ENCODE results near the gene HM13.
"Not testable (repeated sequence)": the region's sequence is repeated elsewhere in the genome, so short reads cannot be mapped to it uniquely, and the experiment has no call there.

Gene HM13

DNA sequence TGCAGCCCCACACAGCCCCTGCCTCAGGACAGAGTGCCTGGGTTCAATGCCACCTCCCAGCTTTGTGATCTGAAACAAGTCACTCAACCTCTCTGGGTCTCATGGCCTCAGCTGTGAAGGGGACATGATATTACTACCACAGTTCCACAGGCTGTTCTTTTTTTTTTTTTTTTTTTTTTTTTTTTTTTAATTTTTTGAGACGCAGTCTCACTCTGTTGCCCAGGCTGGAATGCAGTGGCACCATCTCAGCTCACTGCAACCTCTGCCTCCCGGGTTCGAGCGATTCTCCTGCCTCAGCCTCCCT lies 82.1 kb downstream of the HM13 start:
- in situ Hi-C loops (cut with HindIII; ENCODE audit: low pct_ligation_motif_present, low pct_unique_long_range_greater_than_20kb, low sequenced_read_pairs); DNase-seq: not testable (repeated sequence)

DNA sequence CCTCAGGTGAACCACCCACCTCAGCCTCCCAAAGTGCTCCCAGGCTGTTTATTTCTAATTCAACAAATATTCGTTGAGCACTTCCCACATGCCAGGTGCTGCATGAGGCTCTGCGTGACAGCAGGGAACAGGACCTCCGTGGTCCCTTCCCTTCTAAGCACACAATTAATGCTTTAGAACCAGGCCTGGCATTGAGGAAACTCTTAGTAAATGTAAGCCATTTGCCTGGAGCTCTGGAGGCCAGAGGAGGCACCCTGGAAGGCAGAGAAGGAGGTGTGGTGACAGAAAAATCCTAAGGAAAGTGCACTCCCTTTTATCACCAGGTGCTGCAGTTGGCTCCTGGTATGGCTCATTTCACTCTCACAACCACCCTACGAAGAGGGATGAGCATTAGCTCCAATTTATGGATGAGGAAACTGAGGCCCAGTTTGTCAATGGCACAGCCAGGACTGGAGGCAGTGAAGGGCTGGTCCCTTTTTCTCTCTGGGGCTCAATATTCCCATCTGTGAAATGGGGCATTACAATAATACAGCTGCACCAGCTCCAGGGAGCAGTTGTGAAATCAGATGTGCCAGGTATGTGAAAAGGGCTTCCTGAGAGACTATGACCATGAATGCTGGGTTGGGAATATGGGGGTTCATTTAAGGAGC lies 82.7 kb downstream of the HM13 start:
- in situ Hi-C loops (cut with HindIII; ENCODE audit: low pct_ligation_motif_present, low pct_unique_long_range_greater_than_20kb, low sequenced_read_pairs), result no loop called here

DNA sequence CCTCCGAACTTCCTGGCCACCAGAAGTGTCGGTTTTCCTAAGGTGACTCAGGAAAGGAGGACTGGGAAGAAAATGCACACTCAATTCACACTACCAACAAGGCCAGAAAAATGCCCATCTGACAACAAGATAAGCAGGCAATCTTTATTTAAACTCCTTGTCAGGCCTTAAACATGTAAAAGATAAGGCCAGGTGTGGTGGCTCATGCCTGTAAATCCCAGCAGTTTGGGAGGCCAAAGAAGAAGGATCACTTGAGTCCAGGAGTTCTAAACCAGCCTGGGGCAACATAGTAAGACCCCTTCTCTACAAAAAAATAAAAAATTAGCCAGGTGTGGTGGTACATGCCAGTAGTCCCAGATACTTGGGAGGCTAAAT lies 83.2 kb downstream of the HM13 start:
- no peak for DNase-seq
- in situ Hi-C loops (cut with HindIII; ENCODE audit: low pct_ligation_motif_present, low pct_unique_long_range_greater_than_20kb, low sequenced_read_pairs), result no loop called here

More for the DNA sequence above, 82.7 kb downstream of the HM13 start:
- DNase-seq, result no peak

DNA sequence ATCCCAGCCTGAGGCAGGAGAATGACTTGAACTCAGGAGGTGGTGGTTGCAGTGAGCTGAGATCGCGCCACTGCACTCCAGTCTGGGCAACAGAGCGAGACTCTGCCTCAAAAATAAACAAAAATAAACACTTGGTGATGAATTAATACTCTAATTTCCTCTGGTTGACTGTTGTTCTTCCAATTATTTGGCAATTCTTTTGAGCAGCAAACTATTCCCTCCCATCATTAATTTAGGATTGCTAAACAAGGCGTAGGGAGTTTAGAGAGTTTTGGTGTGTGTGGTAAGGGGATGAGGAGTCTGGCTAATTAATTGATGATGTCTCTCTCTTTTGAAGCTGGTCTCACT lies 88.2 kb downstream of the HM13 start:
- no peak for DNase-seq
- in situ Hi-C loops (cut with HindIII; ENCODE audit: low pct_ligation_motif_present, low pct_unique_long_range_greater_than_20kb, low sequenced_read_pairs), result no loop called here

DNA sequence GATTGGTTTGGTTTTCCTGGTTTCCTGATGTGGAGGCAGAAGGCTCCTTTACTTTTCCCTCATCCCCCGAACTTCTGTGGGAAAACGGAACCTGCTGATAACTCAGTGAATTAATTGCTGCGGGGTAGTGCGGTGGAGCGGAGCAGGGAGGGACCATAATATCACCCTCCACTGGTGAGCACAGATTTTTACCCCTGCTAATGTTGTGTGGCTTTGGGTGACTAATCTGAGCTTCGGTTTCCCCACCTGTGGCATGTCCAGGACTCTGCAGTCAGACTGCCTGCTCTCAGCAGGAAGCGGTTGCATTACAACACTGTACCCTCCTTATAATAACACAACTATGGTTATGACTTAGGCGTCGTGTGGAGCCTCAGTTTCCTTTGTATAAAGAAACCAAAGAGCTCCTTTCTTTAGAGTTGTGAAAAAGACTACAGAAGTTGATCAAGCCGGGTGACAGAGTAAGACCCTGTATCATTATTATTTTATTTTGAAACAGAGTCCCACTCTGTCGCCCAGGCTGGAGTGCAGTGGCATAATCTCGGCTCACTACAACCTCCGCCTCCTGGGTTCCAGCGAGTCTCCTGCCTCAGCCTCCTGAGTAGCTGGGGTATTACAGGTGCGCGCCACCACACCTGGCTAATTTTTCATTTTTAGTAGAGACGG lies 88.7 kb downstream of the HM13 start:
- DNase-seq, result no peak
- in situ Hi-C loops (cut with HindIII; ENCODE audit: low pct_ligation_motif_present, low pct_unique_long_range_greater_than_20kb, low sequenced_read_pairs), result no loop called here

DNA sequence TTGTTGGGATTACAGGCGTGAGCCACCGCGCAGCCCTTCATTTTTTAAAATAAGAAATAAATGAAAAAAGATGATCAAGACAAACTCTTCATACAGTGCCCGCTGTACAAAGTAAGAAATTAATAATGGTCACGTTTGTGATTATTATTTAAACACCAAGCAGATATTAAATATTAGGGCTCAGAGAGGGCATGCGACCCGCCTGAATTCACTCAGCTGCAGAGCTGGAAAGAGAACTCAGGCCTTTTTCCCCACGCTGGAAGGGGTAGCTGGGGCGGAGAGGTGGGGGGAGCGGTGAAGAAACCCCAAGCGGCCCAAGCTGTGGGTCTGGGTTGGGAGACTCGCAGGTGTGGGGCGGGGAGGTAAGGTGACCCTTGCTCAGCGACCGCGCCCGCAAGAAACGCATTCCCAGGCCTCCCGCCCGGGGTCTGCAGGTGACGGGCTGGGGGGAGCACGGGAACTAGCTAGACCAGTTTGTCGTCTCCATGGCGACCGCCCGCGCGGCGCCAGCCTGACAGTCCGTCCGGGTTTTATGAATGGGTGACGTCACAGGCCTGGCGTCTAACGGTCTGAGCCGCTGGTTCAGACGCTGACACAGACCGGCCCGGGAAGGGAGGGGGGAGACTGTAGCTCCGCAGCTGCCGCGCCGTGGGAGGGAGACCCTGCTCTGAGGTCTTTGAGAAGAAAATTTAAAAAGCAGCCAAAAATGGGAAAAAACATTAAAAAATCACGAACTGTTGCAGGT lies 89.8 kb downstream of the HM13 start:
- peak; percentile 85 for DNase-seq
- in situ Hi-C loops (cut with HindIII; ENCODE audit: low pct_ligation_motif_present, low pct_unique_long_range_greater_than_20kb, low sequenced_read_pairs), result no loop called here

DNA sequence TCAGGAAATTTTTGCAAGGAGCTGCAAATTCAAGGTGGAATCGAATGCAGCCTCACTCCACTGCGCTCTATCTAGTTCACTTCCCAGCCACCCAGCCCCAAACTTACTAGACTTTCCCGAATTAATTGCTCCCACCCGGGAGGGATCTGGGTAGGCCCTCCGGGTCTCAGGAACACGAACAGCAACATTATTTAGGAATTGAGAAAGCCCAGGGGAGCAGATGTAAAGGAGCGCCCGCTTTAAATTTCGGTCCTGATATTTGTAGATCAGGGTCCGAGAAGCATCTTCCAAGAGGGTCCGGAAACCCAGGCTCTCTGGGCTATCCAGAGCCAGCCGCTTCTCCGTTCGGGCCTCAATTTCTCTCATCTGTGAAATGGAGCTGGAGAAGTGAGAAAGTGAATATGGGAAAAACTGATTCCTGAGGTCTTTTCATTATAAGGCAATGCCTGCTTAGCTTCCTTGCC lies 90.4 kb downstream of the HM13 start:
- no peak for DNase-seq
- in situ Hi-C loops (cut with HindIII; ENCODE audit: low pct_ligation_motif_present, low pct_unique_long_range_greater_than_20kb, low sequenced_read_pairs), result no loop called here

DNA sequence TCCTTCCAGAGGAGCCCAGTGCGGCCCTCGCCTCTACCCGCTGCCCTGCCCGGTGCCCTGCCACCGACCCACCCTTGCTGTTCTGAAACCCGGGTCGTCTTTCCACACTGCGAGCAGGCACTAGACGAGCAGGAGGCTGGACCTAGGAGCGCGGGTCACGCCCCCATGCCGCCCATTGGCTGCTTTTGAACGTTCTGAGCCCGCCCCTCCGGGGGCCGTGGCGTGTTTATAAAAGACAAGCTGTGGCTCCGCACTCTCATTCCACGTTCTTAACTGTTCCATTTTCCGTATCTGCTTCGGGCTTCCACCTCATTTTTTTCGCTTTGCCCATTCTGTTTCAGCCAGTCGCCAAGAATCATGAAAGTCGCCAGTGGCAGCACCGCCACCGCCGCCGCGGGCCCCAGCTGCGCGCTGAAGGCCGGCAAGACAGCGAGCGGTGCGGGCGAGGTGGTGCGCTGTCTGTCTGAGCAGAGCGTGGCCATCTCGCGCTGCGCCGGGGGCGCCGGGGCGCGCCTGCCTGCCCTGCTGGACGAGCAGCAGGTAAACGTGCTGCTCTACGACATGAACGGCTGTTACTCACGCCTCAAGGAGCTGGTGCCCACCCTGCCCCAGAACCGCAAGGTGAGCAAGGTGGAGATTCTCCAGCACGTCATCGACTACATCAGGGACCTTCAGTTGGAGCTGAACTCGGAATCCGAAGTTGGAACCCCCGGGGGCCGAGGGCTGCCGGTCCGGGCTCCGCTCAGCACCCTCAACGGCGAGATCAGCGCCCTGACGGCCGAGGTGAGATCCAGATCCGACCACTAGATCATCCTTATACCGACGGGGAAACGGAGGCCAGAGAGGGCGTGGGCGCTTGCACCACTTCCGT lies 91.0 kb downstream of the HM13 start, which contains the start of gene ID1:
Gene ID1, plus strand, starts transcription at position 259 of the 871 bp plus-strand sequence. Its CDS starts 99 bp downstream, at position 358.
- peak; percentile 92 for DNase-seq
- in situ Hi-C loops (cut with HindIII; ENCODE audit: low pct_ligation_motif_present, low pct_unique_long_range_greater_than_20kb, low sequenced_read_pairs), result no loop called here

DNA sequence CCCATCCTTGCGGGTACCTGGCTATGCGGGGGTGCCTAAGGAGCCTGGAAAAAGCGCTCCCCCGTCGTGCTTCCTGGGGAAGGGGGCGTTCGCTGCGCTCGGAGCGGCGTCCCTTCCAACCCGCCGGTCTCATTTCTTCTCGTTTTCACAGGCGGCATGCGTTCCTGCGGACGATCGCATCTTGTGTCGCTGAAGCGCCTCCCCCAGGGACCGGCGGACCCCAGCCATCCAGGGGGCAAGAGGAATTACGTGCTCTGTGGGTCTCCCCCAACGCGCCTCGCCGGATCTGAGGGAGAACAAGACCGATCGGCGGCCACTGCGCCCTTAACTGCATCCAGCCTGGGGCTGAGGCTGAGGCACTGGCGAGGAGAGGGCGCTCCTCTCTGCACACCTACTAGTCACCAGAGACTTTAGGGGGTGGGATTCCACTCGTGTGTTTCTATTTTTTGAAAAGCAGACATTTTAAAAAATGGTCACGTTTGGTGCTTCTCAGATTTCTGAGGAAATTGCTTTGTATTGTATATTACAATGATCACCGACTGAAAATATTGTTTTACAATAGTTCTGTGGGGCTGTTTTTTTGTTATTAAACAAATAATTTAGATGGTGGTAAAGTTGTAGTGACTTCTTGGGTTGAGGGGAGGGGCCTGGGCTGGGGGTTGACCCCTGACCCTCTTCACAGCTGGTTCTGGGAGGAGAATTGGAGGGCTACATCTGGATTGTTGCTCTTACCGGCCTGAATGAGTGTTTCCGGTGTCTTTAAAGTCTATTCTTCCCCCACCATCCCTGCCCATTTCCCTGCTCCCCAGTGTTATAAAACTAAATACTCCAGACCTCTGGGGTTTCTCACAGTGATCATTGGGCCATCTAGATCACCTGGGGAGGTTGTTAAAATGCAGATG lies 91.9 kb downstream of the HM13 start:
- no peak for DNase-seq
- in situ Hi-C loops (cut with HindIII; ENCODE audit: low pct_ligation_motif_present, low pct_unique_long_range_greater_than_20kb, low sequenced_read_pairs), result no loop called here

DNA sequence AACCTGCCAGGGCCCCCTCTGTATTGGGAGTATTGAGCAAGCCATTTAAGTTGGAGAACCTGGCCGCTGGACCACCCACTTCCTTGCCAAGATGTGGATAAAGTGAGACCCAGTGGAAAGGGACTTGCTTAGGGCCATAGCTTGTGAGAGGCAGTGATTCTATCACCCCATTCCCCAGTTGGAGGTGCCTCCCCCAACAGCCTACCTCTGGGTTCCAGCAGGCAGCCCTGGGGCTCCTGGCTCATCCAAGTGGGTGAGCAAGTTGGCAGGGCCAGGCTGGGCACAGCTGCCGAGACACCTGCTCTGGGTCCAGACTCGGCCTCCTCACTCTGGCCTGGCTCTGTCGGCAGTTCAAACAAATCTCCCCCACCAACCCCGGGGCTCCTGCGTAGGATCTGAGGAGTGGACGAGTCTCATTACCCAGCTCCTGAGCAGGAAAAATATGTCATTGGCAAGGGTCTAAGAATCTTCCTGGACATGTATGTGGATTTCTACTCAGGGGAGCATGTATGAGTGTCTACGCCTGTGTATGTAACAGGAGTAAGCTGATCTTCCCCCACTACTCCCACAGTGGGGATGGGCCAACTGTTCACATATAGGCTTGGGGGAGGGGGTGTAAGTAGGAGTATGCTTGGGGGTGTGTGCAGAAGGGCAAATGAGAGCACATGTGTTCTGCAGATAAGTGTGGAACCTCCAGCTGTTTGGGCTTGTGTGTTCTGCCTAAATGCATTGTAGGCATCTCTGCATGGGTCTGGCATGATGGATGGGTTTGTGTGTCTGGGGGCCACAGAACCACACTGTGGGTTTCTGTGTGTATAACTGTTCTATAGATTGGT lies 92.8 kb downstream of the HM13 start:
- in situ Hi-C loops (cut with HindIII; ENCODE audit: low pct_ligation_motif_present, low pct_unique_long_range_greater_than_20kb, low sequenced_read_pairs), result no loop called here
- no peak for DNase-seq

DNA sequence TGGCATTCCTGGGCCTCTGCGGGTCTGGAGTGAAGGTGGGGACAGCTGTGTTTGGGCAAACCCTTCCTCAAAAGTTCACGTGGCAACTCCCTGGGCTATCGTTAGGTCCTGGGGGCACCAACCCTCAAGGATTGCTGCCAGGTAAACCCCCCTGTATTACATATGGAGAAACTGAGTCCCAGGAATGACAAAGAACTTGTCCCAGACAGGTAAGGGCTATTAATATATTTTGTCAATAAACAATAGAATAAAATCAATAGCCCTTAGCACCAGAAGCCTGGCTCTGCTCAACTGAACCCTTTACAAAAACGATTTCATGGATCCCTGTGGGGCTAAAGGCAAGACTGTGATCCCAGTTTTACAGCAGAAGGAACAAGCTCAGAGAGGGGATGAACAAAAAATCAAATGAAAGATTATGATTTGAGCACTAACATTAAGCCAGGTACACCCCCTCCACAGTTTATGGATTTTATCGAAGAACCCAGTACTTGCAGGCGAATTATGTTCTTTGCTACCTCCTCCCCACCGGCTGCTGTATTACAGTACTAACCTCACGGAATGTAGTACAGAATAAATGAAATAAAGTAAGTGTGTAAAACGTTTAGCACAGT lies 93.5 kb downstream of the HM13 start:
- no peak for DNase-seq
- in situ Hi-C loops (cut with HindIII; ENCODE audit: low pct_ligation_motif_present, low pct_unique_long_range_greater_than_20kb, low sequenced_read_pairs), result no loop called here

DNA sequence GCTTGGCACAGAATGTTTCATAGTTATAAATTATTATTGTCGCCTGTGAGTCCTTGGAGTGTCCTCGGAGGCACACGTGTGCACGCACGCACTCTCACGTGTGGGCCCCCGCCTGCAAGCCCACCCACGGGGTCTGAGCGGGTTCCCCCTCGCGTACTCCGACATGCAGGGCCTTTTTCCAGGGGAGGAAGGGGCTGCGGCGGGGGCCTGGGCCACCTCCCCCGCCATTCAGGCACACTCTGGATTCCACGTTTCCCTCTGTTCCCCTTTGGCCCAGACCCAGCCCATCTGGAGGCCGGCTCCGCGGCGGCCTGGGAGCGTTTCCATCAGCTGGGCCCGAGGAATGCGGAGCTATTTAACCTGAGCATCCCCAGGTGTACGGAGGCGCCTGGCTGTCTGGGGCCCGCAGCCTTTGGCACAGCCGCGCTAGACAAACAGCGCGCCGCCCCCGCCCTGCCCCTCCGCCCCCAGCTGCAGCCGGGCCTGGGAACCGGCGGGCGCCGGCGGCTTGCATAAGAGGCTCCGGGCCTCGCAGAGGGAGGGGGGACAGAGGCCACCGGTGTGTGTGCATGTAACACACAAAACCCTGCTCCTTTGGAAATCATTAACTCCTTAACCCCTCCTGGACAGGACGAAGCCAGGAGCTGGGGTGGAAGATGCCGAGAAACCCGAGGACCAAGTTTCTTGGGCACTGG lies 94.2 kb downstream of the HM13 start:
- in situ Hi-C loops (cut with HindIII; ENCODE audit: low pct_ligation_motif_present, low pct_unique_long_range_greater_than_20kb, low sequenced_read_pairs), result no loop called here
- peak; percentile 59 for DNase-seq

DNA sequence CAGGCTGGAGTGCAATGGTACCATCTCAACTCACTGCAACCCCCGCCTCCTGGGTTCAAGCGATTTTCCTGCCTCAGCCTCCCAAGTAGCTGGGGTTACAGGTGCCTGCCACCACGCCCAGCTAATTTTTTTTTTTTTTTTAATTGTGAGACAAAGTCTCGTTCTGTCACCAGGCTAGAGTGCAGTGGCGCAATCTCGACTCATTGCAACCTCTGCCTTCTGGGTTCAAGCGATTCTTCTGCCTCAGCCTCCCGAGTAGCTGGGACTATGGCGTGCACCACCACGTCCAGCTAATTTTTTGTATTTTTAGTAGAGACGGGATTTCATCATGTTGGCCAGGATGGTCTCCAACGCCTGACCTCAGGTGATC lies 98.0 kb downstream of the HM13 start:
- in situ Hi-C loops (cut with HindIII; ENCODE audit: low pct_ligation_motif_present, low pct_unique_long_range_greater_than_20kb, low sequenced_read_pairs); DNase-seq: not testable (repeated sequence)

DNA sequence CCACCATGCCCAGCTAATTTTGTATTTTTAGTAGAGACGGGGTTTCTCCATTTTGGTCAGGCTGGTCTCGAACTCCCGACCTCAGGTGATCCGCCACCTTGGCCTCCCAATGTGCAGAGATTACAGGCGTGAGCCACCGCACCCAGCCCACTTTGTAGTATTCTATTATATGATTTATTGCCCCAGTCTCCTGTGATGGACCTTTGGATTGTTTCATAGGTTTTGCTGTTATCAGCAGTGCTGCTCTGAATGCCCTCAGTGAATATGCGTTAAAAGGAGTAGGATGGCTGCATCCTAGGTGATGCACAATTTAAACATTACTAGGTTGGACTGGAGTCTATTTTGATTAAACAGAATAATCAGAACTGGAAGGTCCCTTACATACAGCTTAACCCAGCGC lies 101.2 kb downstream of the HM13 start:
- in situ Hi-C loops (cut with HindIII; ENCODE audit: low pct_ligation_motif_present, low pct_unique_long_range_greater_than_20kb, low sequenced_read_pairs), result no loop called here
- no peak for DNase-seq

DNA sequence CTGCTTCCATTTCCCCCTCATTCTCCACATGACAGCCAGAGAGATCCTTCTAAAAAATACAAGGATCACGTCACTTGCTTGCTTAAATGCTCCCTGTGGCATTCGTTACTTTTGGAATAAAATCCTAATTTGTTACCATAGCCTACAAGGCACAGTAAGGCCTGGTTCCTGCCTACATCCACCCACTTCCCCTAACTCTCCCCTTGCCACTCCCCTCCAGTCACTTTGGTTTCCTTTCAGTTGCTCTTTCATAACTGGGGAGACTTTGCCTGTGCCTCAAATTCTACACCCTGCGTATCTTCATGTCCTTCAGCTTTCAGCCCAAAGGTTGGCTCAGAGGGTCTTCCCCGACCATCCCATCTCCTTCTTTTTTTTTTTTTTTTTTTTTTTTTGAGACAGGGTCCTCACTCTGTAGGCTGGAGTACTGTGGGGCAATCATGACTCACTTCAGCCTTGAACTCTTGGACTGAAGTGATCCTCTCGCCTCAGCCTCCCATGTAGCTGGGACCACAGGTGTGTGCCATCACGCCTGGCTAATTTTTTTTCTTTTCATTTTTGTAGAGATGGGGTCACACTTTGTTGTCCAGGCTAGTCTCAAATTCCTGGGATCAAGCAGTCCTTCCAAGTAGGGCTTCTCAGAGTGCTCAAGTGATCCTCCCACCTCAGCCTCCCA lies 103.3 kb downstream of the HM13 start:
- in situ Hi-C loops (cut with HindIII; ENCODE audit: low pct_ligation_motif_present, low pct_unique_long_range_greater_than_20kb, low sequenced_read_pairs), result no loop called here

More for the DNA sequence above, 103.3 kb downstream of the HM13 start:
- no peak for DNase-seq
